Upper lobe of left lung (tissue), 4 donors: Measurements from ENCODE around the gene HAUS8.

Experiments
- CTCF ChIP-seq, 6 experiments: fragments of 450-650 bp in 4 of 6; fragments of 200-600 bp in 2 of 6; sonication (generic) in 2 of 6; IDR thresholded peaks; one replicate each; pipeline ENCODE4 v1.5.1; 2016 to 2019; ENCODE audit warnings: antibody characterized with exemption in 6 of 6
- EP300 ChIP-seq, 4 donors: sonication (generic); formaldehyde crosslinking; IDR thresholded peaks; one replicate each; pipeline ENCODE4 v1.5.1; 2017; ENCODE audit warnings: antibody characterized with exemption in 4 of 4, control low read depth in 2 of 4
- POLR2A ChIP-seq, 4 donors: fragments of 450-650 bp; IDR thresholded peaks; one replicate each; pipeline ENCODE4 v1.5.1; 2016 to 2017; ENCODE audit warnings: antibody characterized with exemption in 4 of 4, mild to moderate bottlenecking in 2 of 4
- POLR2AphosphoS5 ChIP-seq, 2 donors: sonication (generic); formaldehyde crosslinking; IDR thresholded peaks; one replicate each; pipeline ENCODE4 v1.5.1; 2017; ENCODE audit warnings: antibody characterized with exemption in 2 of 2

- TF ChIP-seq EP300 (IDR thresholded peaks at IDR 0.05), result peak in 1 of 4 donors; percentile 70
- no peak for TF ChIP-seq CTCF (IDR thresholded peaks at IDR 0.05)
- TF ChIP-seq POLR2A (IDR thresholded peaks at IDR 0.05), result peak in 1 of 4 donors; percentile 30
- TF ChIP-seq POLR2AphosphoS5 (IDR thresholded peaks at IDR 0.05), result peak; percentile 14 to 40
These were observed 53.3 kb downstream of the HAUS8 start for GRCh38 chr19:17021793-17022590.
